HG03575 (cell line): ENCODE results near the gene PPP1R37.
"Not testable (repeated sequence)": the region's sequence is repeated elsewhere in the genome, so short reads cannot be mapped to it uniquely, and the experiment has no call there.

Experiments
- ATAC-seq: cut with Tn5 transposase; IDR thresholded peaks from one replicate; pipeline ENCODE4 v1.9.1; 2021; ENCODE audit not compliant: unreplicated experiment, insufficient number of reproducible peaks, low FRiP score; ENCODE audit errors: extremely low read depth

The PPP1R37 gene

DNA sequence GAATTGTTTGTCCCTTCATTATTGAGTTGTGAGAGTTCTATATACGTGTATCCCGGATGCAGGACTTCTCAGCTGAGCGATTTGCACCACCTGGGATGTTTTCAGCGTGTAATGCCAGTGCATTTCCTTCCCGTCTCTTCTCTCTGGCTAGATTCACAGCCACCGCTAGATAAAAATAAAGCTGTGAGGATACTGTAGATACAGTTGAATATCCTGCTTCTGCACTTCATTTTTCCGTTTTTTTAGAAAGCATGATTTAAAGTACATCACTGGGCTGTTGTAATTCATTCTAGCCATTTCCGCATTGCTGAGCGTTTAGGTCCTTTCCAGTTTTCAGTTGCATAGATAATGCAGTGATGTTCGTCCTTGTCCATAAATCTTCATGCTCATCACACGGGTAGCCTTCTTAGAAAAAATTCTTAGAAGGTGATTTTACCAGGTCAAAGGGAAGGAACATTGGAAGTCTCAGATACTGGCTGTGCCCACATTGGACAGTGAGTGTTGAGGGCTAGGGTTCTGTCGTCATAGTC lies 14.7 kb downstream of the PPP1R37 start:
- ATAC-seq = no peak

DNA sequence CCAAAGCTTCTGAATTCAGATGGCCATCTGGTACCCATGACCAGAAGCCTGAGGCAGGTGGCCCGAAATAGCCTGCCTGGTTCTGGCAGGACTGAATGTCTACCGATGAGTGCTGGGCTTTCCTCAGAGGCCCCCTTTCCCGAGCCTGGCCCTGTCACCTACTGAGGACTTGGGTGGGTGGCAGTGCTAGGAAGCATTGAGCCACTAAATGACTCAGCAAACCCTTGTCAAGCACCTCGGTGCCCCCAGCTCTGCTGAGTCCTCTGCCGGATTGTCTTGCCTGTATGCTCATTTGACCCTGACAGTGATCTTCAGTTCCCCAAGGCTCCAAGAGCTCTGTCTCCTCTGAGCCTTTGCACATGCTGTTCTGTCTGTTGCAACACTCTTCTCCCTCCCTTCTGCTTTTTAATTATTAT lies 17.9 kb downstream of the PPP1R37 start:
- no peak for ATAC-seq

DNA sequence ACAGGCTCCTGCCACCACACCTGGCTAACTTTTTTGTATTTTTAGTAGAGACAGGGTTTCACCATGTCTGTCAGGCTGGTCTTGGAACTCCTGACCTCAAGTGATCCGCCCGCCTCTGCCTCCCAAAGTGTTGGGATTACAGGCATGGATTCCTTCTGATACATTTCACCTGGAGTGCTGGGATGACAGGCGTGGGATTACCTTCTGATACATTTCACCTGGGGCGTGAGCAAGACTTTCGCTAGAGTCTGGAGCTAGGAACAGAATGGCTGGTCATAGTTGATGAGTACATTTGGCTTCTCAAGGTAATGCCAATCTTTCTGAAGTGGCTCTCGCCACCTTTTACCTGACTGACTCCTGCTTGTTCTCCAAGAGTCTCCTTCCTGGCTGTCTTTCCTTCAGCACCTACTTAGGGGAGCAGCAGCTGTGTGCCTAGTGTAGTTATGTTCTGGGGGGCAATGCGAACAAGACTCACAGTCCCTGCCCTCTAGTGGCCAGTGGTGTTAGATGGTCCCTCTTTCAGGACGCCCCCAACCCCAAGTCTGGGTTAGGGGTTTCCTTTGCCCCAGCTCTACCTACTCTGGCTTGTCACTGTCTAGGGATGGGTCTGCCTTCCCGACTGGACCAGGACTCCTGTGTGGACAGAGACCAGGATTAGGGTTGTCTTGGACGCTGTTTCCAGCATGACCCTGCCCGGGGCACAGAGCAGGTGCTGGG lies 19.3 kb downstream of the PPP1R37 start:
- ATAC-seq = no peak

DNA sequence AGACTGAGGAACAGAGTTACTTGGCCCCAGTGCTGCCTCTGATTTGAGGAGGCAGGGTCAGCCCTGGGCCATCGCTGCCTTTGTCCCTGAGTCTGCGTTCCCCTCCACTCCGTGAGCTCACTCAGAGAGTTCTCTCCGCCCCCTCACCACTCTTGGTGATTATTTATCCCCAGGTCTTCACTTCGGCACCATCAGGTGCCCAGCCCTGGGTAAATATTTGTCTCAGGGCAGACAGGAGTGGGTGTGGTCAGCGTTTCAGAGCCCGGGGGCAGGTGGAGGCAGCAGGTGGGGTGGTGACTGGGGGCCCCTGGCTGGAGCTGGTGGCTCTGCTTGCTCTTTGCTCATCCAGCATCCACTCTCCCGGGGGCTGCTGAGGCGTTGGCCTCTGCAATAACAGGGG lies 20.6 kb downstream of the PPP1R37 start:
- no peak for ATAC-seq

DNA sequence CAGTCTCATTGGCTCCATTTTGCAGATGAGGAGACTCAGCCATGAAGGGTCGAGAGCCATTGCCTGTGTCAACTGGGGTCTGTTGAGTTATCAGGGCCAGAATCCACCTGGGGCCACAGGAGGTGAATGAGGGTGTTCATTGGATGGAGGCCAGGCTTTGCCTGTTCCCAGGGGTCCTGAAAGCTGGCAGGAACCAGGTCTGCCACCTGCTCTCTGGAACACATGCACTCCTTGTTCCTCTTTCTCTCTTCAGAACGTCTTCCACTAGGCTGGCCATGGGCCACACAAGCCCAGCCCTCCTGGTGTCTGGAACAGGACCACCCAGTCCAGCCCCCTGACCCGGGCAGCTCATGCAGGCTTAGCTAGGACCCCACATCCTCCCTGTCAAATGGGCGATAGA lies 21.1 kb downstream of the PPP1R37 start:
- no peak for ATAC-seq

DNA sequence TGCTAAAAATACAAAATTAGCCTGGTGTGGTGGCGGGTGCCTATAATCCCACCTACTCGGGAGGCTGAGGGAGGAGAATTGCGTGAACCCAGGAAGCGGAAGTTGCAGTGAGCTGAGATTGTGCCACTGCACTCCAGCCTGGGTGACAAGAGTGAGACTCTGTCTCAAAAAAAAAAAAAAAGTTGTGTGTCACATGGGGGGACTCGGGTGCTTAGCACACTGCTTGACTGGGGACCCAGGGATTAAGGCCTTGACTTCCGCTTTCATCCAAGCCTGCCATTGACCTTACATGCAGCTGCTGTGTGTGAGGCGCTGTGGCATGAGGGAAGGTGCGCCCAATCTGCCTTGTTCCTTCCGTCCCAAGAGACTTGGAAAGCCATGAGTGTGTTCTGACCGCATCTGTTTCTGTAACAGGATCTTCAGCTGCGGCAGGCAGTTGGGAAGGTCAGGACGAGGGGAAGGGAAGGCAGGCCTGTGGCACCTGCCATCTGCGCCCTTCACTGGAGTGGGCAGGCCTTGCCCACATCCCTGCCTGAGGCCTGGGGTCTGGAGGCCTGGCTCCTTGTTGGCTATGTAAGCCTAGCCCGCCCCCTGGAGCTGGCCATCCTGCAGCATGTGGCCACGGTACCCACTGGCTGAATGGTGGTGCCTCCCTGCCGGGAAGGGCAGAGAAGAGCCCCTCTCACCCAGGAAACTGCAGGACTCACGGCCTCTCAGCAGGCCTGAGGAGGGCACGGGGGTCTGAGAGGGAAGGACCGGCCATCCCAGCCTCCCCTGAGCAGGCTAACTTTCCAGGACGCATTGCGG lies 23.0 kb downstream of the PPP1R37 start:
- ATAC-seq = no peak

DNA sequence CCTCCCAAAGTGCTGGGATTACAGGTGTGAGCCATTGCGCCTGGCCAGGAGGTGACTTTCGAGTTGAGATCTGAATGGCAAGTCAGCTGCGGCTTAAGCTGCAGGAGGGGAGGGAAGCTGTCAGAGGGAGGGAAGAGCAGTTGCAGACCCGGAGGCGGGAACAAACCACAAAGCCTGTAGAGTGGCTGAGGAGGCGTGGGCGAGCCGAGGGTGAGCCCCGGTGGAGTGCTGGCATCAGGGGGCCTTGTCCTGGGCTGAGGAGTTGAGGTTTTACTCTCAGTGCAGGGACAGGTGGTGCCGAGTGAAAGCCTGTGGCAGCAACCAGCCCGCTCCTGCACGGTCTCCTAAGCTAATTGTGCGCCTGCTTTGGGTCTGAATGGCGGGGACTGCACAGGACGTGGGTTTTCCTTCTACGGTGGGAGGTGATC lies 24.2 kb downstream of the PPP1R37 start:
- no peak for ATAC-seq

DNA sequence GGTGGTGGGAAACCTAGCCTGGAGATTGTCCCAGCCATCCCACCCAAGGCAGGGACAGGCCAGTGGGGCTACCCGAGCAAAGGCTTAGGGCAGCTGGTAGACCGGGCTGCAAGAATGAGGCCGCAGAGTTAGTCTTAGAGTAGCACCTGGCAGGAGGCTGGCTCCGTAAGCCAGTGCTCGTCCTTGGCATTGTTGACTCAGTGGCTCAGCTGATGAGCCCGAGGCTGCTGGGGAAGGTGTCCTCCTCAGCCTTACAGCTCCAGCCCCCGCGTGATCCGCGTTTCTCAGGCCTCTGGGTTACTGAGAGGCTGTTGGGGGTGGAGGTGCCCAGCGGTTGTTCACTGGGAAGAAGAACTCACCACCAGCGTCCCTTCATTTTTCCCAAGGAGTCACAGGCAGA lies 24.7 kb downstream of the PPP1R37 start:
- ATAC-seq = no peak

DNA sequence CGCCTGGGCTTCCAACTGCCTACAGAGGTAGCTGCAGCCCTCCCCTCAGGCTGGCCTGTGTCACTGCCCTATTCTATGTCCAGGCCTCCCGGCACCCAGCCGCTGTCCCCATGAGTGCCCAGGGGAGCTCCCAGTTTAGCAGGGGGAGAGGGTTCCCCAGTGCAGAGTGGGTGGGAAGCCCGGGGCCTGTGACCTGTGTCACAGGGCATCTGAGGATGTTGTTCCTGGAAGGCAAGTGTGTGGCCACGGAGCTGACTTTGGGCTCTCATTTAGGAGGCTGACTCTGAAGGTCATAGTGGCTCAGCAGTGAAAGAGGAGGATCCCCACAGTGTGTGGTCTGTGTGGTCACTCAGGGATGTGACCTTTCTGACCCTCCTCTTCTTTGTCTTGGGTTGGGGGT lies 25.1 kb downstream of the PPP1R37 start:
- ATAC-seq = no peak

DNA sequence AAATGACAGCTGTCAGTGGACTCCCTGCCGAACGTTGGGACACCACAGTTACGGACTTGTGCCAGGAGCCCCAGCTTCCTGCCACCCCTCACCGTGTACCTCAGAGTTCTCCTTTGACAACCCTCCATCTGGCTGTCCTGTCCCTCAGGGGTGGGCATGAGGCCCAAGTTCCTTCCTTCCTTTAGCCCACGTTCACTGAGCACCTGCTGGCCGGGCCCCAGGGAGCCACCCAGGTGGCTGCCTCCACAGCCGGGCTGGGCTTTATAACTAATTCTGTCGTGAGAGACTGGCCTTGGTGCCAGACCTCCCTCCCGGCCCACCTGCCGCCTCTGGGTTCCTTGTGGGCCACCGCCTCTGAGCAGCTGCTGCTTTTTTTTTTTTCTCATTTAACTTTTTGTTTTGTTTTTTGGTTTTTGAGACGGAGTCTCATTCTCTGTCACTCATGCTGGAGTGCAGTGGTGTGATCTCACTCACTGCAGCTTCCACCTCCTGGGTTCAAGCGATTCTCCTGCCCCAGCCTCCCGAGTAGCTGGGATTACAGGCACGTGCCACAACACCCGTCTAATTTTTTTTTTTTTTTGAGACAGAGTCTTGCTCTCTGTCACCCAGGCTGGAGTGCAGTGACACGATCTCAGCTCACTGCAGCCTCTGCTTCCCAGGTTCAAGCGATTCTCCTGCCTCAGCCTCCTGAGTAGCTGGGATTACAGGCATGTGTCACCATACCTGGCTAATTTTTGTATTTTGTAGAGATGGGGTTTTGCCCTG lies 25.8 kb downstream of the PPP1R37 start:
- not testable (repeated sequence) for ATAC-seq

DNA sequence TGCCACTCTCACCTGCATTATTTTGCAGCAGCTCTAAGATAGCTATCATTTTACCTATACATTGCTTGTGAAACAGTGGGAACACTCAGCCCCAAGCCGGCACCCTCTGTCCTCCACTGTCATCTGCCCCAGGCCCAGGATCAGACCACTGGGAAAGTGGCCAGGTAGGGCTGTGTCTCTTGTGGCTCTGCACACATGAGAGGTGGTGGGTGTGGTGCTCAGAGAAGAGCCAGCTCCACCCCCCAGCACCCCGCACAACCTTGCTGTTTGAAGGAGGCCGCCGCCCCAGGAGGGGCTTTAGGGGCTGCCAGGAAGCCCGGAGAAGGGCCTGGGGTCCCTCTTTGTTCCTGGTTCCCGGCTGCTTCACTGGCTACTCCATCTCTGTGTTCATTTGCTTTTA lies 26.6 kb downstream of the PPP1R37 start:
- ATAC-seq = no peak

DNA sequence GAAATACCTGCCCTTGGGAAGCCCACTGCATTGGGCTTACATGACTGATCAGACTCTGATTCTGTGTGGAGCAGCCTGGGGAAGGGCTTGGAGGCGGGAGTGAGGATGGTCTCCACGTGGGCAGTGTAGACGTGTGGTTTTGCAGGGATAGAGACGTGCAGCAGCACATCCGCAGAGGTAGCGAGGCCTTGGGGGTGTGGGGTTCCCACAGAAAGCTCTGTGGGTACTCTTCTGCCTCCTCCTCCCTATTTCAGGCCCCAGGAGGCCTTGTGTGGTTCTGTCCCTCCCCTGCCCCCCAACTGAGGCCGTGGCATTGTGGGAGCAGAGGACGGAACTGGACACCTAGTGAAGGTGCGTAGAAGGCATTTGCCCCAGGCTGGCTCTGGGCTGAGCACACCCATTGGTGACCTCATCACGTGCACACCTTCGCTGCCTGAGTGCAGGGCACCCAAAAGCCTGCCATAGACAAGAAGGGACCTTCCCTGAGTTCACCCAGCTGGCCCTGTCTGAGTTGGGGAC lies 28.9 kb downstream of the PPP1R37 start:
- no peak for ATAC-seq

DNA sequence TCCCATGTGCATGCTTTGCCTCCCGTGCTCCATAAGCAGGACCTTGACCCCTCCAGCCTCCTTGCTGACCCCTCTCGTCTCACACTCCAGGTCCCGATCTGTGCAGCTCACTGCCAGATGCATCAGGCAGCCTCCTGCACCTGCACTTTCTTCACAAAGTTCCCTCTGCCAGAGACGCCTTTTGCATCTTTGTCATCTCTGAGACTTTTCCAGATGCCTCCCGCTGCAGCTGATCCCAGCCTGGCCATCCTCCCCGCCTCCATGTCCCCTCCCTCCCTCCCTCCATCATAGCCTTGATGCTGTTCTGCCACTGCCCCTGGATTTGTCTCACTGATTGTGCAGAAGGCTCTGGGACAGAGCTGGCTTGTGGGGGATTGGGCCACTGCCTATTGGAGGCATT lies 29.9 kb downstream of the PPP1R37 start:
- ATAC-seq = no peak

DNA sequence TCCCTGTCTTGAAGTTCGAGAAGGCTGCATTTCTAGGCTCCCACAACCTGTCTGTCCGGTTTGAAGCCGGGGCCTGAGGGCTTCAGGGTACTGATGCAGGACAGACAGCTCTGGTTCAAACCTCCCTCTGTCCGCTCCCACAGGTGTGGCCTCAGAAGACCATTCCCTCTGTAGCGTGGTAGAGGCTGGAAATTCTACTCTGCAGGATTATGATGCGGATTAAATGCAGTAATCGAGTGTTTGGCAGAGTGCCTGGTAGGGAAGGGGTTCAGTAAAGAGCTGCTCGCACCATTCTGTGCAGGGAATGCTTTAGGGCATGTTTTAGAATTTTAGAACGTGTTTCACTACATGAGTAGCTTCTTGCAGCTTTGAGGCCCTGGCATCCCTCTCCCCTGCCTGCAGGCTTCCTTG lies 30.5 kb downstream of the PPP1R37 start:
- ATAC-seq = no peak

DNA sequence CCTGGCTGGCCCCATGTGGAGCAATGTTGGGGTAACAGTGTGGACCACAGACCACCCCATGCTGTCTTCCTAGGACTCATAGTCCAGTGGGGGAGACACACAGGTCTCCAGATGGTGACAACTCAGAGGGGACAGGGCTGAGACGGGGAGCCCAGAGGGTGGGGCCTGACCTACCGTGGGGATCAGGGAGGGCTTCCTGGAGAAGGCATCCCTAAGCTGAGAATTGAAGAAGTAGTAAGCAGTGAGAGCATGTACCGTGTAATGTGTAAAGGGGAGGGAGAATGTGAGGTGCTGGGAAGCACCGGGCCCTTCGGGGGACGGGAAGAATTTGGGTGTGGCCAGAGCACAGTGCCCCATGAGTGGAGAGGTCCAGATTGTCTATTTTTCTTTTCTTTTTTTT lies 31.0 kb downstream of the PPP1R37 start:
- no peak for ATAC-seq

DNA sequence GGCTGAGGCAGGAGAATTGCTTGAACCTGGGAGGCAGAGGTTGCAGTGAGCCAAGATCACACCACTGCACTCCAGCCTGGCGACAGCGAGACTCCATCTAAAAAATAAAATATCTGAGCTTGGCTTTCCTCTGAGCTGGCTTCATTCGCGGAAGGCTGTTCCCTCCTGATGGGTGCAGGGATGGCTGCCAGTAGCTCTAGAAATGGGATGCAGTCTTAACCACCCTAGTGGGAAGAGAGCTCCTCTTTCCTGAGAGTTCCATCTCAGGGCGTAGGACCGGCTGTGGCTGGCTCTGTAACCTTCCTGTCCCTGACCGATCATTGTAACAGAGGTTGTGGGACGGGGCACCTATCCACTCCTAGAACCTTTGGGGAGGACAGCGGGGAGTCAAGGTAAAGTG lies 32.4 kb downstream of the PPP1R37 start:
- no peak for ATAC-seq

DNA sequence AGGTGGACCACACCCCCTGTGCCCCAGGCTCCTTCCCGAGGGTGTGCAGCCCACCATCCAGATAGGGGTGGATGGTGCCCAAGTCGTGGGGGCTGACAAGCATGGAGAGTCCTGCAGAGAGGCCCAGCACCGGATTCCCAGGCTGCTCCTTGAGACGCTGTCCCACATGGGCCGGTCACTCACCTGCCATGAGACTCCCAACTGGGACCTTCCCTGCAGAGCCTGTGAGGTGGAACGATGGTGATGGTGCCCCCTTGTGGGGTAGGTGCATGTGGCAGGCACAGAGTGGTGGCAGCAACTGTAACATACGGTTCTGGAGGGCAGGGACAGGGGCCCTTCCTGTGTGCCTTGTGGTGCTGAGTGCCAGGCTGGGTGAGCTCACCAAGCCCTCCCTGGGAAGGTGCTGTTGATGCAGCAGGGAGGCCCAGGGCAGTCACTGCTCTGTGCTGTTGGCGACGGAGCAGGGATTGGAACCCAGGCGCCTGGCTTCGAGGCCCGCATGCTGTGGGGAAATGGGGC lies 33.1 kb downstream of the PPP1R37 start:
- no peak for ATAC-seq

DNA sequence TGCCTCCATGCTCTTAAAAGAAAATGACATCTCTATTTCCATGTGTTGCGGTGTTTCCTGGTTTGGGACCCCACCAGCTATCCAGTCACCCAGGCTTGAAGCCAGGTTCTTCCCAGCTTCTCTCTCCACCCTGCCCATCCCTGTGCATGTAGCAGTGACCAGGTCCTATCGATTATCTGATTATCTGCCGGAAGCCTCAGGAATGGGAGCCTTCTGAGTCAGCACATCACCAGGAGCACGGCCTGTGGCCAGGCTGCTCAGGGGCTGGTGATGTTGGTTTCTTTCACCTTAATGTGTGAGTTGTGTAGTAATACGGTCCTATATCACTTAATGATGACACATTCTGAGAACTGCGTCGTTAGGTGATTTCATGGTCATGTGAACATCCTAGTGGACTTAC lies 33.7 kb downstream of the PPP1R37 start:
- no peak for ATAC-seq

DNA sequence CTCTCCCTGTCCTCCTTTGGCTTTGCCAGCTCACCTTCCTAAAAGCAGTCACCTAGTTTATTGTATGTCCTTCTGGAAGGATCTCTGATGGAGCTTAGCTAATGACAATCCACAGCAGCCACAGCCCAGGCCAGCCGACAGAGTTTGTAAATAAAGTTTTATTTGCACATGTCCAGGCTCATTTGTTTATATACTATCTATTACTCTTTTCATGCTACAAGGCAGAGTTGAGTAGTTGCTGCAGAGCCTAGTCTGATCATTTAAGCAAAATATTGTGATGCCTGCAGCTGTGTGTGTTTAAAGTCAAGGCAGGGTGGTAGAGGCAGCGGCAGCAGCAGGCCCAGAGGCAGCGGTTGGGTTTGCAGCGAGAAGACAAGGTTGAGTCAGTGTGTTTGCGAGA lies 35.2 kb downstream of the PPP1R37 start:
- no peak for ATAC-seq
